B cell (primary cell): Measurements from ENCODE around the gene TM6SF1. TPM values are rescaled to one million over a fixed set of nuclear protein-coding genes. Genes with fewer than 3 reads are reported as not detected.

Source experiments
- ATAC-seq: fragments of 200-7000 bp; cut with Tn5 transposase; one replicate; pipeline ENCODE4 v1.10.0; 2021; ENCODE audit warnings: low read depth, mild to moderate bottlenecking, moderate number of reproducible peaks, moderate library complexity
- CTCF ChIA-PET: fragments of 350-600 bp; sonication (Branson Sonifier 250); formaldehyde crosslinking; loops from one replicate; lab custom pipeline; 2021; ENCODE audit warnings: antibody characterized with exemption, inconsistent platforms; lab: Charles Lee
- POLR2A ChIA-PET: fragments of 350-600 bp; sonication (Branson Sonifier 250); formaldehyde crosslinking; loops from one replicate; lab custom pipeline; 2021; ENCODE audit warnings: antibody characterized with exemption; lab: Charles Lee
- DNase-seq: peaks from one replicate; pipeline ENCODE4 v3.0.0; 2013
- H2AFZ ChIP-seq: 2 replicates; pipeline ENCODE4 v1.6.1; 2012; ENCODE audit warnings: mild to moderate bottlenecking, low read depth, low read length; ENCODE audit not compliant: insufficient read depth, poor library complexity, severe bottlenecking
- H3K27ac ChIP-seq, 2 donors: 1 replicate in 1 of 2; 2 replicates in 1 of 2; pipeline ENCODE4 v1.5.1; 2012 to 2013; ENCODE audit warnings: low read length in 2 of 2, mild to moderate bottlenecking in 2 of 2, moderate library complexity in 1 of 2
- H3K27me3 ChIP-seq, 4 experiments: fragments of 200-600 bp in 1 of 4; sonication (generic) in 1 of 4; replicated peaks in 1 of 4; 1 replicate in 2 of 4; 2 replicates in 2 of 4; pipeline versions ENCODE4 v1.6.1 to v1.7.0; 2013 to 2016; ENCODE audit warnings: low read length in 3 of 4, mild to moderate bottlenecking in 2 of 4, mixed read lengths in 1 of 4, moderate library complexity in 1 of 4; ENCODE audit not compliant: insufficient read depth in 4 of 4, control insufficient read depth in 3 of 4; ENCODE audit errors: control extremely low read depth in 1 of 4
- H3K36me3 ChIP-seq, 2 experiments: replicated peaks in 1 of 2; 1 replicate in 1 of 2; 2 replicates in 1 of 2; pipeline versions ENCODE4 v1.6.1 to v1.7.1; 2013; ENCODE audit warnings: low read length in 1 of 2; ENCODE audit not compliant: insufficient read depth in 2 of 2, control insufficient read depth in 1 of 2; ENCODE audit errors: control extremely low read depth in 1 of 2, extremely low read depth in 1 of 2
- H3K4me1 ChIP-seq, 2 donors: fragments of 200-600 bp in 1 of 2; sonication (generic) in 1 of 2; 1 replicate in 1 of 2; 2 replicates in 1 of 2; pipeline versions ENCODE4 v1.5.1 to v1.6.1; 2013 to 2017; ENCODE audit warnings: low read length in 2 of 2; ENCODE audit not compliant: control insufficient read depth in 2 of 2, insufficient read depth in 2 of 2
- H3K4me2 ChIP-seq: replicated peaks from 2 replicates; pipeline ENCODE3; 2012; ENCODE audit warnings: mild to moderate bottlenecking, low read depth, low read length; ENCODE audit not compliant: poor library complexity, severe bottlenecking
- H3K4me3 ChIP-seq, 5 experiments: fragments of 200-600 bp in 1 of 5; sonication (generic) in 1 of 5; 1 replicate in 3 of 5; 2 replicates in 2 of 5; pipeline versions ENCODE4 v1.5.1 to v1.7.0; 2011 to 2016; ENCODE audit warnings: low read length in 4 of 5, mild to moderate bottlenecking in 4 of 5, low read depth in 2 of 5, control low read depth in 1 of 5, moderate library complexity in 1 of 5; ENCODE audit not compliant: insufficient read depth in 1 of 5; ENCODE audit errors: control extremely low read depth in 1 of 5, extremely low read depth in 1 of 5
- H3K79me2 ChIP-seq: fragments of 200-600 bp; sonication (generic); one replicate; pipeline ENCODE4 v1.6.0; 2016; ENCODE audit warnings: low read length; ENCODE audit not compliant: control insufficient read depth, insufficient read depth
- H3K9ac ChIP-seq: fragments of 200-600 bp; sonication (generic); 2 replicates; pipeline ENCODE4 v1.6.1; 2017; ENCODE audit warnings: mild to moderate bottlenecking, low read length, moderate library complexity
- H3K9me3 ChIP-seq, 3 donors: one replicate each; pipeline versions ENCODE4 v1.6.1 to v1.7.1; 2013; ENCODE audit warnings: low read length in 2 of 3; ENCODE audit not compliant: control insufficient read depth in 2 of 3, insufficient read depth in 1 of 3; ENCODE audit errors: control extremely low read depth in 1 of 3
- H4K20me1 ChIP-seq: 2 replicates; pipeline ENCODE4 v1.6.0; 2012; ENCODE audit warnings: mild to moderate bottlenecking, low read length; ENCODE audit not compliant: insufficient read depth, control insufficient read depth, poor library complexity, severe bottlenecking
- H3K27ac Mint-ChIP-seq: one replicate; pipeline ENCODE4 v1.8.0; 2021; ENCODE audit warnings: mixed read lengths
- H3K27me3 Mint-ChIP-seq: one replicate; pipeline ENCODE4 v1.8.0; 2021; ENCODE audit warnings: mixed read lengths
- H3K4me1 Mint-ChIP-seq: one replicate; pipeline ENCODE4 v1.8.0; 2021; ENCODE audit warnings: mixed read lengths
- H3K4me3 Mint-ChIP-seq: one replicate; pipeline ENCODE4 v1.8.0; 2021; ENCODE audit warnings: mixed read lengths
- H3K9me3 Mint-ChIP-seq: one replicate; pipeline ENCODE4 v1.8.0; 2022; ENCODE audit warnings: mixed read lengths; ENCODE audit not compliant: insufficient read depth
- CTCF ChIP-seq: fragments of 200-600 bp; IDR thresholded peaks from one replicate; pipeline ENCODE4 v1.8.0; 2022; ENCODE audit warnings: antibody characterized with exemption, mild to moderate bottlenecking
- EZH2 ChIP-seq: IDR thresholded peaks from 2 replicates; pipeline ENCODE4 v1.6.1; 2012; ENCODE audit warnings: borderline replicate concordance, low read depth, mild to moderate bottlenecking, moderate library complexity, low read length; ENCODE audit not compliant: insufficient read depth, poor library complexity, severe bottlenecking
- WGBS: methylation state at CpG from one replicate; pipeline ENCODE4 v1.1.5; 2013; ENCODE audit warnings: missing lambda C conversion rate; ENCODE audit not compliant: insufficient coverage; 5-methylcytosine and 5-hydroxymethylcytosine counted together
- intact Hi-C: fragments of 100-400 bp; cut with micrococcal nuclease; formaldehyde crosslinking; loops from one replicate; pipeline ENCODE4 v1.10.0; 2022
- polyA plus RNA-seq: library from polyadenylated mRNA; depleted of rRNA; stranded (reverse); fragments of >200 nt; gene quantifications from 2 replicates; pipeline ENCODE4 v1.2.3, GENCODE V29; 2012
- total RNA-seq, 2 donors: library from RNA; stranded (reverse); fragments of 120-200 nt in 1 of 2; gene quantifications; 1 replicate in 1 of 2; 2 replicates in 1 of 2; pipeline versions ENCODE4 v1.2.3 to v1.2.4, GENCODE V29; 2013 to 2022

The TM6SF1 gene
- total and polyA plus RNA-seq, 2 donors (not counting 1 experiment from before 2014, with no cell fraction given), result 1.1 to 1.6 TPM

DNA sequence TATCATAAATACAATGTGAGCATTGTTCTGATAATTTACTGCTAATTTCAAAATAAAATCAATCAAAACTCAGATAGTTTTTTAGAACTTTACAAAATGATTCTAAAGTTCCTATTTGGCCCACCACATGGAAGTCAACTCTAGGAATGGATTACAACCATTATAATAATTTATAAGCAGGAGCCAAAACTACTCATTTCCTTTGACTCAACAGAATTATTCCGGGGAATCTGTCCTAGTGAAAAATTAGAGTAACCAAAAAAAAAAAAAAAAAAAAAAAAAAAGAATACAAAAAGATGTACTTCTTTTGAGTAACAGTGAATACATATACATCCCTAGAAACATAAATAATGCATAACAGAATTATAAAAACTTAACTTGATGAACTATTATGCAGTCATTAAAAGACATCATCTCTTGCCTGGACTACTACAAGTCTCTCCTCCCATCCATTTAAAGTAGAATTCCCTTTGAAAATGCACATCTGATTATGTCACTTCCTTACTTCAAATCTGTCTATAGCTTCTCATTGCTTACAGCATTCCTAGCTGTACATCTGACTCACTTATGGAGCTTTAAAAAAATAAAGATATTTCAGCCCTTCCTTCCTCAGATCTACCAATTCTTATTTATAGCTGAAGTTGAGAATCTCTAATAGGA is 56.8 kb downstream of the TM6SF1 start:
- Mint-ChIP-seq H3K27me3 (peaks cover 22% of the 10 kb centered on the region), H3K9me3 (peaks cover 7% of the 10 kb centered on the region), H3K4me3 (no peak overlapping the region), H3K27ac (no peak overlapping the region), H3K4me1 (no peaks in the 10 kb centered on the region)
- H3K36me3 ChIP-seq, result no peaks in the 10 kb centered on the region
- H3K9me3 ChIP-seq, result peaks cover 2 to 4% (median 3%) of the 10 kb centered on the region in 3 donors
- H4K20me1 ChIP-seq, result no peaks in the 10 kb centered on the region
- H2AFZ ChIP-seq, result no peak overlapping the region
- CTCF ChIA-PET, result no interaction called here
- no peak overlapping the region for H3K4me2 ChIP-seq
- ATAC-seq, result no peak
- intact Hi-C loops, result no loop called here
- no CpG with 5 or more reads among the region's 1 CpG for WGBS
- DNase-seq, result no peak
- POLR2A ChIA-PET, result no interaction called here
- no peak overlapping the region for H3K9ac ChIP-seq
- H3K27ac ChIP-seq, result no peak overlapping the region
- TF ChIP-seq EZH2 (no peak), CTCF (no peak)
- no peaks in the 10 kb centered on the region for H3K79me2 ChIP-seq
- no peak overlapping the region for H3K4me3 ChIP-seq
- no peaks in the 10 kb centered on the region for H3K4me1 ChIP-seq
- no peaks in the 10 kb centered on the region for H3K27me3 ChIP-seq

GRCh38 chr15:83164771-83165404 is 57.4 kb downstream of the TM6SF1 start:
- H4K20me1 ChIP-seq, result no peaks in the 10 kb centered on the region
- Mint-ChIP-seq H3K27ac (no peak overlapping the region), H3K27me3 (peaks cover 17% of the 10 kb centered on the region), H3K4me3 (no peak overlapping the region), H3K4me1 (no peaks in the 10 kb centered on the region), H3K9me3 (peaks cover 7% of the 10 kb centered on the region)
- H3K27ac ChIP-seq, result no peak overlapping the region
- H3K9ac ChIP-seq, result no peak overlapping the region
- 78% methylated on average over 3 of the region's 4 CpGs for WGBS
- no peak overlapping the region for H2AFZ ChIP-seq
- H3K4me3 ChIP-seq, result no peak overlapping the region
- no peak overlapping the region for H3K4me2 ChIP-seq
- no peak for ATAC-seq
- no peaks in the 10 kb centered on the region for H3K4me1 ChIP-seq
- TF ChIP-seq EZH2, result no peak
- TF ChIP-seq CTCF, result no peak
- H3K27me3 ChIP-seq, result no peaks in the 10 kb centered on the region
- H3K9me3 ChIP-seq, result peaks cover 2 to 4% (median 3%) of the 10 kb centered on the region in 3 donors
- intact Hi-C loops, result no loop called here
- ChIA-PET CTCF (no interaction called here), POLR2A (no interaction called here)
- DNase-seq, result no peak
- H3K36me3 ChIP-seq, result no peaks in the 10 kb centered on the region
- no peaks in the 10 kb centered on the region for H3K79me2 ChIP-seq
